CD1c-positive myeloid dendritic cell (primary cell): ENCODE measurements around the gene USP37.

Experiments
- DNase-seq: peaks from one replicate; pipeline ENCODE4 v3.0.0-alpha.2; 2016; ENCODE audit errors: extremely low spot score

Gene USP37, protein sequence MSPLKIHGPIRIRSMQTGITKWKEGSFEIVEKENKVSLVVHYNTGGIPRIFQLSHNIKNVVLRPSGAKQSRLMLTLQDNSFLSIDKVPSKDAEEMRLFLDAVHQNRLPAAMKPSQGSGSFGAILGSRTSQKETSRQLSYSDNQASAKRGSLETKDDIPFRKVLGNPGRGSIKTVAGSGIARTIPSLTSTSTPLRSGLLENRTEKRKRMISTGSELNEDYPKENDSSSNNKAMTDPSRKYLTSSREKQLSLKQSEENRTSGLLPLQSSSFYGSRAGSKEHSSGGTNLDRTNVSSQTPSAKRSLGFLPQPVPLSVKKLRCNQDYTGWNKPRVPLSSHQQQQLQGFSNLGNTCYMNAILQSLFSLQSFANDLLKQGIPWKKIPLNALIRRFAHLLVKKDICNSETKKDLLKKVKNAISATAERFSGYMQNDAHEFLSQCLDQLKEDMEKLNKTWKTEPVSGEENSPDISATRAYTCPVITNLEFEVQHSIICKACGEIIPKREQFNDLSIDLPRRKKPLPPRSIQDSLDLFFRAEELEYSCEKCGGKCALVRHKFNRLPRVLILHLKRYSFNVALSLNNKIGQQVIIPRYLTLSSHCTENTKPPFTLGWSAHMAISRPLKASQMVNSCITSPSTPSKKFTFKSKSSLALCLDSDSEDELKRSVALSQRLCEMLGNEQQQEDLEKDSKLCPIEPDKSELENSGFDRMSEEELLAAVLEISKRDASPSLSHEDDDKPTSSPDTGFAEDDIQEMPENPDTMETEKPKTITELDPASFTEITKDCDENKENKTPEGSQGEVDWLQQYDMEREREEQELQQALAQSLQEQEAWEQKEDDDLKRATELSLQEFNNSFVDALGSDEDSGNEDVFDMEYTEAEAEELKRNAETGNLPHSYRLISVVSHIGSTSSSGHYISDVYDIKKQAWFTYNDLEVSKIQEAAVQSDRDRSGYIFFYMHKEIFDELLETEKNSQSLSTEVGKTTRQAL

DNA sequence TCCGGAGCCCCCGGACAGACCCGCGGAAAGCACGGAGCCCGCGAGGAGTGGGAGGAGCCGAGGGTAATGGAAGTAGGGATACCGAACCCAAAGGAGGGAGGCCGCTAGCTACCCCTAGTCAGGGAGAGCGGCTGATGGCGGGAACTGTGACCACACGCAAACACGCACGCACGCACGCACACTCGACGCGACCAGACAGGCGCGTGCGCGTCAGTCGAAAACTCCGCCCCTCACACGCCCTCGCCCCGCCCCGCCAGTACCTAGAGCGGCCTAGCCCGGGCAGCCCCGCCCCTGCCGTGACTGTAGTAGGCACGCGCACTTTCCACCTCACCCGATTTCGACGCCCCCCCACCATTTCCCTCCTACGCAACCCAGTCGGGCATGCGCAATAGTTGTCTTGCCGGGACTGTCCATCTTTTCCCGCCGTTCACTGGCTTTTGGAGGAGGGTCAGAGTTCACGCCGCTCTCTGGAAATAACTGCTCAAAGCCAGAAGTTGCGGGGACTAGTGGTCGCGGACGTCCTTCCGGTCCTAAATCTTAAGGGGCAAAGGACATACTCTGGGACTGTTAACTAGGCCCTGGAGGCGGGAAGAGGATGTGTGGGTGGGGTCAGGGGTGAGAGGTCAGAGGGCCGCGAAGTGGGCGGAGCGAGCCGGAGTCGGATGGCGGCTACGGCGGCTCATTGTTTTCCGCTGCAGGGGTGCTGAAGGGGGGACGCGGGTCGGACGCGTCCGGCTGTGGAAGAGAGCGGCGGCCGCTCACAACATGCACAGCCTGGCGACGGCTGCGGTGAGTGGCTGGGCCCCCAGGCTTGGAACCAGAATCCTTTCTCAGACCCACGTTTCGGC lies at the start of gene USP37, which contains the start of gene CNOT9:
Gene USP37, minus strand, starts transcription at position 162 of the 848 bp plus-strand sequence. CDS start 9,698 bp downstream, outside the sequence.
Gene CNOT9, plus strand, starts transcription at position 650 of the 848 bp plus-strand sequence. Its CDS starts 116 bp downstream, at position 766.
- DNase-seq: peak; percentile 100

DNA sequence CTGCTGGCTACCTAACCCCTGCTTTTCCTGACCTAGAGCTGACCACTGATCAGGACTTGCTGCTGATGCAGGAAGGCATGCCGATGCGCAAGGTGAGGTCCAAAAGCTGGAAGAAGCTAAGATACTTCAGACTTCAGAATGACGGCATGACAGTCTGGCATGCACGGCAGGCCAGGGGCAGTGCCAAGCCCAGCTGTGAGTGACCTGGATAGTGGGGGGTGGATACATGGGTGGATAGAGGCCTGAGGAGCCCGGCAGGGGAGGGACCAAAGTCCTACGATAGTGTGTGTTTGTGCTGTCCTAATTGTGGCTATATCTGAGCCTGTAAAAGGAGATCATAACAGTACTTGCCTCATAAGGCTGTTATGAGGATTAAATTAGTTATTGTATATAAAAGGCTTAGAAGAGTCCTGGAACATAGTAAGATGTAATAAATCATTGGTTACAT lies 47.7 kb upstream of the USP37 start:
- no peak for DNase-seq

DNA sequence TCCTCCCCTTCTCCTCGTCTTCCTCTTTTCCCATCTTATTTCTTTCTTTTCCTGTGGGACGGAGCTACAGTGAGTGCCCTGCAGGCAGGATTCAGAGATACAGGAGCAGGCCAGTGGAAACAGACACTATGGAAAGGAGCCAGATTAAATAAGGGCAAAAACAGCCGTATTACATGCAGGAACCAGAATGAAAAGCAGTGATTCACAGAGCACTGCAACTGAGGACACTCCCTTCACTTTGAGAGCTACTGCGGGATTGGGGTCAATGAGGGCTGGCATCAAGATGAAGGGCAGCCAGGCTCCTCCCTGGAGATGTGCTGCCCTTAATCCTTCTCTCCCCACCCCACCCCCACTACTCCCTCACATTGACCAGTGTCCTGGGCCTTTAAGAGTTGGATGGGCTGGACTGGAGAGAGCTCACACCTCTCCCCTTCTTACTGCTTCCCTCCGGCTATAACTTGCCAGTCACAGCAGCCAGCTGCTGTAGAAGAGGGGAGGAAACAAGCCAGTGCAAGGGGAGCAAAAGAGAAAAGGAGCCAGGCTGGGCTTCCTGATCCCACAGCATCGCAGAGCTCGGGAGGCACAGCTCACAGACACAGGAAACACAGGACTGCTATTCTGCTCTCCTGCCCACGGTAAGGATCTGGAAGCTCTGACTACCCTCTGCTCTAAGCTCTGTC lies 39.4 kb upstream of the USP37 start, which contains the start of gene PLCD4:
Gene PLCD4, plus strand, starts transcription at position 464 of the 680 bp plus-strand sequence. CDS start 7,841 bp downstream, outside the sequence.
- DNase-seq: no peak

DNA sequence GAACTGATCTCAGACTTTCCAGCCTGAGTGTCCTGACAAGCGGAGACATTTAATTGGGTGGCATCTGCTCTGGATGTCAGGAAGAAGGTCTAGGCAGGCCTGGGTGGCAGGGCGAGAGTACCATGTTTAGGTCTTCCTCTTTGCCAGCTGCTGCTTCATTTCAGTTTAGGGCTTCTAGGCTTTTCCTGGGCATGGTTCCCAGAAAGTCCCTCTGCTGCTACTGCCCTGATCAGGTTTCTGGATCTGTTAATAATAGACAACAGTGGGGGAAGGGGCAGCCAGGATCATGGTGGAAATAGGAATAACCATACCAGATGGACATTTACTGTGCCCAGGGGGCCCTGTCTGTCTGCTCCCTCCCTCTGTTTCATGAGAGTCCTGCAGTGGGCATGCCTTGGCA lies 37.3 kb upstream of the USP37 start:
- no peak for DNase-seq

DNA sequence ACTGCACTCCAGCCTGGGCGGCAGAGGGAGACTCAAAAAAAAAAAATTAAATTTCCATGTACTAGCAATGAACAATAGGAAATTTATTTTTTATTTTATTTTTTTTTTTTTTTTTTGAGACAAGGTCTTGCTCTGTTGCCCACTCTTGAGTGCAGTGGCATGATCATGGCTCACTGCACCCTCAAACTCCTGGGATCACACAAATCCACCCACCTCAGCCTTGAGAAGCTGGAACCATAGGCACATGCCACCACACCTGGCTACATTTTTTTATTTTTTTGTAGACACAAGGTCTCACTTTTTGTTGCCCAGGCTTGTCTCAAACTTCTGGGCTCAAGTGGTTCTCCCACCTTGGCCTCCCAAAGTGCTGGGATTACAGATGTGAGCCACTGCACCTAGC lies 17.4 kb upstream of the USP37 start:
- DNase-seq: no peak

DNA sequence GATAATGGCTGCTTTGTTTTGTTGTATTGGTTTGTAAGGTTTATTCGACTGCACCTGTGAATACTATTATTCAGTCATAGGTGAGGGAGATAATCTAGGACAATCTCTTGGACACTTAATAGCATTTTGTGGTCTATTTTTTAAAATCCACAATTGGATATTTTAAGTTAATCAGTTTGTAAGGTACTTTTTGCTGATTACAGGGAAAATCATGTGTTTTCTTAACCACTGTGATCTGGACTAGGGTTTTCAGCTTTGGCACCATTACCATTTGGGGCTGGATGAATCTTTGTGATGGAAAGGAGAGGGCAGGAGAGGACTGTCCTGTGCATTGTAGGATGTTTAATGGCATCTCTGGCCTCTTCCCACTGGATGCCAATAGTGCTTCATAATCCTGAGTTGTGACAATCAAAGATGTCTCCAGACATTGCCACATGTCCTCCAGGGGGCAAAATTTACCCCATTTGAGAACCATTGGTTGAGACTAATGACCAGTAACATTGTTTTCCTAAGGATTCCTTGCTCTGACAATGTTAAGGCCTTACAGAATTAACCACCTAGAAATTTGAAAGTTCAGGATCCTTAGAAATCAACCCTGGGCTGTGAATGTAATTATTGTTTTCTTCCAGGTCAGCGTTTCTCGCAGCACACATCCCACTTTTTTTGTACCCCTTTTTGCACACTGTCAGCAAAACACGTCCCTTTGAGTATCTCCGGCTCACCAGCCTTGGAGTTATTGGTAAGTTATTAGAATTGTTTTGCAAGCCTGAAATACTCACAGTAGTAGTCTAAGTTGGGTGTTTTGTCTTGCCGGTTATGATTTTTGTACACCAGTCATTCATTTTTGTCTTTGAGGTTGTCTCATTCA lies 16.1 kb upstream of the USP37 start:
- no peak for DNase-seq

DNA sequence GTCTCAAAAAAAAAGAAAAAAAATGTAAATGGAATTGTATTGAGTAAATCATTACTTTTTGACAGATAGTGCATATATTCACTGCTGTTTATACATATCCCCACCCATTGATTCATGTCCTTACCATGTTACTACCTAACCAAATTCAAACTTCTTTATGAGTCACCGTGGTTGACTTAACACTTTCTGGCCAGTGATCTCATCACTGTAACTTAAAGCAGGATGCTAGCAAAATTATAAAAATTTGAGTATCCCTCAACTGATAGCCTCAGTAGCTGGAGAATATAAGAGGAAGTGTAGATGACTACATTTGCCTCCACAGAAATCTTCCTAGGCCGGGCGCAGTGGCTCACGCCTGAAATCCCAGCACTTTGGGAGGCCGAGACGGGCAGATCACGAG lies 13.9 kb upstream of the USP37 start:
- no peak for DNase-seq

DNA sequence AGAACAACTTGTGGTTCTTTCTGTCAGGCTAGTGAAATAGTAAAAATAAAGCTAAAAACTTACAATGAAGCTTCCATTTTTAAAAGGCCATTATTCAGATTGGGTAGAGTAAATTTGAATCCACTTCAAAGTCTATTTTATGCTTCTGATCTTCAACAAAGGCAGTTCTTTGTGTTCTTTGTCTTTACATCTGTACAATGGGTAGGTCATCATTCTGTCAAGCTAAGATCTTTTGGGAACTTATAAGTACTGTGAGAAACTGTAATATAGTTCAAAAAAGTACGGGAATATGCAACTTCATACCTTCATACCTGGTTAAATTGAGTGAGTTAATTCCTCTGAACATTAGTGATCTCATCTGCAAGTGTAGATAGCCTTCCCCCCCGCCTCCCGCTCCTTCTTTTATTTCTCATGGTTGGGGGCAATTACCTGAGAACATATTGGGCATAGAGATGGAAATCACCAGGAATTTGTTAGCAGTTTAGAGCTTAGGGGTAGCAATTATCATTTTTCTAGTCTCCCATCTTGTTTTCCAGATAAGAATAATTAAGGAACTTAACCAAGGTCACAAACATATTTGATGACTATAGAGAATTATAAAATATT lies 10.2 kb upstream of the USP37 start:
- no peak for DNase-seq

DNA sequence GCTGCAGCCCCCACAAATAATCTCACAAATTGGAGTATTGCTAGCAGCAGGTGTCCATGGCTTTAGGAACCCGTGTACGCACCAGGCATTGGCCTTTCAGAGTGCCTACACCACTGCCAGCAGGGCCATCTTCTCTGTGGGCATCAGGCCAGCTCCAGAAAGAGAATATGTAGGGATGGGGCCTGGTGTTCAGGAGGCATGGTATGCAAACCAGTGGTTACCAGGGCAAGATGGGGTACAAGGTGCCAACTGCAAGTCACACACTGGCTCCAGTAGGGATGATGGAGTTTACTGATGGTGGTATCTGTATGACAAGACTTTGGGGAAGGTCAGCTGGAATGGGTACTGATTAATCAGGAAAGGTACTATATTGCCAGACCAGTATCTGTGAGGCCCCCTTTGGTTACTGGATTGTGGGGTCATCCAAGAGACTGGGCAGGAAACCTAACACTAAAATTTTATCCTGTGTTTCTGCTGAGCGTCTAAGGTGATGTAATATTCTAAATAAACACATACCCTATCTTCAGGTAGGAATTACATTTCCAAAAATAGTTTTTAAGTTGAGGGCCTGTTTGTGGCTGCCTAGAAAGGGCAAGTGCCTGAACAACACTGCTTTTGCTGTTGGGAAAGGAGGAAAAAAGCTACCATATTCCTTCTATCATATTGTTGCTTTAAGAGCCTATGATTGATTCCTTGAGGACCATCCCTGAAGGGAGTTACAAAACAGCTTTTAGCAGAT lies 9.5 kb upstream of the USP37 start:
- DNase-seq: no peak

DNA sequence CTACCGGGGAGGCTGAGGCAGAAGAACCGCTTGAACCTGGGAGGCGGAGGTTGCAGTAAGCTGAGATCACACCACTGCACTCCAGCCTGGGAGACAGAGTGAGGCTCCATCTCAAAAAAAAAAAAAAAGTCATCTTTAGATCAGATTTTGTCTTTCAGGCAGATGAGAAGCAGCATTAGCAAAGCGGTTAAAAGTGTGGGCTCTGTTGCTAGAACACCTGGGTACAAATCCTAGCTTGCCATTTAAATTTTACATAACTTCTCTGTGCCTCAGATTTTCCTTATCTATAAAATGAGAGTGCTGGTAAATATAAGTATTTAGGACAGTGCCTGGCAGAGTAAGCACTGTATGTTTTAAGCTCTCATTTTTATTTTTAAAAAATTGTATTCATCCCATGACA lies 8.7 kb upstream of the USP37 start:
- no peak for DNase-seq

DNA sequence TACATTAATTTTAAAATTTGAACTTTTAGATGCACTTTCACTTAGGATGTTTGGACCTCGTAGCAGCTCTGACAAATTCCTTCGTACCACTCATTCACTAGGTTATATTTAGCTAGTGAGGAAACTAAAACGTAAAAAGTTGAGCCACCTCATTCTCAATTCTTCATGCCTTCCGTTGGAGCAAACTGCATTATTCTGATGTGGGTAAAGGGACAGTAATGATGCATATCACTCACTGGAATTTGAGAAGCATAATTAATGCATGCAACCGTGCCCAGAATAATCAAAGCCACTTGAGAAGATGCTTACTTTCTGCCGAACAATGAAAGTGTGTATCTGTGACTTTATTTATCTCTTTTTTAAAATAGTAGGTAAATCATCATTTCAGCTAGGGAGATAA lies 2.7 kb upstream of the USP37 start:
- DNase-seq: no peak

DNA sequence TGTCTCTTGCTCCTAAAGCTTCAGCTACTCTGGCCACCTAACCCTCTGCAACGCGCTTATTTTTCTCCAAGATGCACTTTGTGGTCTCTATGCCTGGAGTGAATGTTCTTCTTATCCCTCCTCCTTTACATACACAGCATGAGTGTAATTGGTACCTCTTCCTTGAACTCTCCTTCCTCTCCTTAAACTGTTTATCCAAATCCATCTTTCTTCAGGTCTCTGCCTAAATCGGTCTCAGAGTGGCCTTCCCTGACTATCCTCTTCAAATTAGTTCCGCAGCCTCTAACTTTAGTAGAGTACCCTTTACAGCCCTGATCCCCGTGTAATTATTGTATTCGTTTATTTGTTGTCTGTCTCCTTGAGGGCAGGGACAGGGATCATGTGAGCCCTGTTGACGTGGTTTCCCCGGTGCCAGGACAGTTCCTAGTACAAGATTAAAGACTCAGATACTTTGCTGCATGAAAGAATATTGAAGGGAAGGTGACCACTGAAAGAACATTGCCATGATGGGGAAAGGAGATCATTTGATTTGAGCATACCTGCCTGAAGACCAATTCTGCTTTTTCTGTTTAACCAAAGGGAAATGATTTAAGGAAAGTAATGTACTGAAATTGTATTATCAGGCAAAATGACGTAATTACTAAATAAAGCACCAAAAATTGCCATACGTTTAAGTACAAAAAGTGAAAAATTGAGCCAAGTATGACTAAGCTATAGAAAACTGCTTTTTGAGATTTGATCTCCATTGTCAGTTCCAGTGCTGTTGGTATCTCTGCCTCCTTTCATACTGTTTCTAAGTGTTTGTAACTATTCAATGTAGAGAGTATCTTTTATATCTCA lies 1.7 kb upstream of the USP37 start:
- peak; percentile 39 for DNase-seq

DNA sequence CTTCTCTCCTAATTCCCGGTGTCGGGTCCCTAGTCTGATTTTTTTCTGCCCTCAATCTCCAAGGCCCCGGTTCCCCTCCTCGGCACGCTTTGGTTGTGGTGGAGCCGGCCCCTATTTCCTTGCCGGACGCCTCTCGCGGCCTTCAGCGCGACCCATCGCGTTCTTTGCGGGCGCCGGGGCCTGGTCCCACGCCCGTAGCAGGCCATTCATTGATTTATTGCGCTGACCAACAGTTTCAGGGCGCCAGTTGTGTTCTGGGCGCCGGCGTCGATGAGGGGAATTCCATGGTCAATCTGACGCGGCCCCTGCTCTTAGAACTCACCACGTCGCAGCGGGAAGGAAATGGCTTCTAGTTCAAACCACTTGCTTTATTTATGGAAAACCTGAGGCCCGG lies 884 bp upstream of the USP37 start:
- DNase-seq: peak; percentile 73

DNA sequence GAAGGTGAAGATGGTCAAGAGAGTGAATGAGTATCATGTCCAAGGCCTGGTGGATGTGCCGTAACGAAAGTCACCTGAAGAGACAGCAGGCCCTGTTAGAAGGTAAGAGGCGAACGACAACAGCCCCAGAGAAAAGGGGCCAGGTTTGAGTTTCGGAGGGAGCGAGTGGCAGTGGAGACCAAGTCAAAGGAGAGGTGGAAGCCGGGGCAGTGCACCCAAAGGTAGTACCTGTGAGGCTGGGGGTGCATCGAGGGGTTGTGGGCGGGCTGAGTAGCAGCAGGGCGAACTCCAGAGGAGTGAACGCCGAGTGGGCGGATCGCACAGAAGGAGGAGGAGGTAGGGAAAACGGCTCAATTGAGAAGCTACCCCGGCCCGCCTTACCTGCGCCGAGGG lies 358 bp downstream of the USP37 start:
- no peak for DNase-seq

DNA sequence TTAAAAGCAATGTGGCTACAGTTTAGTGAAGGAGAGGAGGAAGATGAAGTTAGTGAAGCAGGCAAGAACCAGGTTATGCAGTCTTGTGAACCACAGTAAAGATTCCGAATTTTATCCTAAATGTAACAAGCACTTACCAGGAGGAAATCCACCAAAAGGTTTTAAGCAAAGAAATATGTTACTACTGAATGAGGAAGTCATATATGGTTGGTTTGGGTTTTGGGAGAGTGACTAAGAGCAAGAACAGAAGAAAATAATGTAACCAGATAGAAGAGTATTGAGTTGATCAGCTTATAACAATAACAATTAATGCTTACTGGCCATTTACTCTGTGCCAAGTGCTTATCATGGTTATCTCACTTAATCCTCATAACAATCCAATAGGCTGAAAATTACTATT lies 1.9 kb downstream of the USP37 start:
- peak; percentile 21 for DNase-seq

DNA sequence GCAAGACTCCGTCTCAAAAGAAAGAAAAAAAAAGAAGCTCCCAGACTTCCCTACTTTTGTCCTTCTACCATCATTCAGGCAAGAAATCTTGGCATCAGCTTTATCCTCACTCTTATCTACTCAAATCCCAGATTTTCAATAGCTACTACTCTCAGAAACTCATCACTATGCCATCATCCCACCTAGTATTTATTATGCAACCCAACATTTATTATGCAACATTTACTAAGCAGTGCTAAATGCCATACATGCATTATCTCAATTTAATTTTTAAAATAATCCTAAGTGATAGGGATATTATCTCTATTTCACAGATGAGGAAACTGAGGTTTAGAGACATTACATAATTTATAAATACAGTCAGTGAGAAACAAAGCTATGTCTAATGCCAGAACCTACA lies 4.1 kb downstream of the USP37 start:
- DNase-seq: no peak

DNA sequence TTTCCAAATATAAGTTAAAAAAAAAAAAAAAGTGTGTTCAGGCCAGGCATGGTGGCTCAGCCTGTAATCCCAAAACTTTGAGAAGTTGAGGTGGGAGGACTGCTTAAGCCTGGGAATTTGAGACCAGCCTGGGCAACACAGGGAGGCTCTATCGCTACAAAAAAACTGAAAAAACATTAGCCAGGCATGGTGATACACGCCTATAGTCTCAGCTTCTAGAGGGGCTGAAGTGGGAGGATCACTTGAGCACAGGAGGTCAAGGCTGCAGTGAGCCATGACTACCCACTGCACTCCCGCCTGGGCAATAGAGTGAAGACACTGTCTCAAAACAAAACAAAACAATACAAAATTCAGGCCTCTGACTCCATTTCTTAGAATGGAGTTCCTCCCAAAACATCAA lies 9.2 kb downstream of the USP37 start:
- DNase-seq: no peak

DNA sequence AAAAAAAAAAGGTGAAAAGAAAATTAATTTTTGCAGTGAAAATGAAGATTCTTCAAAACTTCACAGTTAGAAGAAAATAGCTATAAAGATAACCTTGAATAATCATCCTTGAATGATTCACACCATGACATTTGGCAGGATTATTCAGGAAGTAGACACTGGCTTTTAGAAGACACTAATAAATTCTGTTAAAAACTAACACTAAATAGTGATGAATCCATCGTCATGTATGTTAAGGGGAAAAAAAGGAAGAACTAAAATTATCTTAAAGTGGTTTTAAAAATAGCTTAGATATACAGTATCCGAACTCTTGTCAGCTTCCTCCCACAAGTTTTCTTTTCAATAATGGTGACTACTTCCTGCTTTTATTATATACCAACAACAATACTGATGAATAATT lies 10.2 kb downstream of the USP37 start:
- peak; percentile 53 for DNase-seq
